ENCODE data around the gene SIVA1. TPM values are rescaled to one million over a fixed set of nuclear protein-coding genes. Genes with fewer than 3 reads are reported as not detected.
"Not testable (repeated sequence)": the region's sequence is repeated elsewhere in the genome, so short reads cannot be mapped to it uniquely, and the experiment has no call there.

SIVA1 gene
- total RNA-seq, 4 donors from 2014 or later = 141 to 262 (median 167) TPM

- DNase-seq (ENCODE audit: low spot score) = no peak
- no peak for TF ChIP-seq CTCF (IDR thresholded peaks at IDR 0.05)
- no peak for ATAC-seq (ENCODE audit: low FRiP score)
Observed at GRCh38 chr14:104746934-104747481, 5.9 kb upstream of the SIVA1 start.

GRCh38 chr14:104747876-104748275, 5.1 kb upstream of the SIVA1 start:
- no peak for TF ChIP-seq CTCF (IDR thresholded peaks at IDR 0.05)
- no peak for ATAC-seq (ENCODE audit: low FRiP score)
- no peak for DNase-seq (ENCODE audit: low spot score)

GRCh38 chr14:104749111-104749649, 3.8 kb upstream of the SIVA1 start:
- DNase-seq (ENCODE audit: low spot score) = no peak
- no peak for TF ChIP-seq CTCF (IDR thresholded peaks at IDR 0.05)
- ATAC-seq (ENCODE audit: low FRiP score) = no peak

- DNase-seq (ENCODE audit: low spot score) (no peak), ATAC-seq (ENCODE audit: low FRiP score) (no peak)
- no peak for TF ChIP-seq CTCF (IDR thresholded peaks at IDR 0.05)
Observed at GRCh38 chr14:104750056-104750752, 2.7 kb upstream of the SIVA1 start.

- ATAC-seq (ENCODE audit: low FRiP score); DNase-seq (ENCODE audit: low spot score): not testable (repeated sequence)
Observed at GRCh38 chr14:104750753-104751057, 2.2 kb upstream of the SIVA1 start.

- TF ChIP-seq CTCF (IDR thresholded peaks at IDR 0.05) = no peak
- no peak for ATAC-seq (ENCODE audit: low FRiP score)
- DNase-seq (ENCODE audit: low spot score) = no peak
Observed at GRCh38 chr14:104751539-104752422, 1.2 kb upstream of the SIVA1 start.

GRCh38 chr14:104752423-104752734, 568 bp upstream of the SIVA1 start:
- no peak for DNase-seq (ENCODE audit: low spot score)
- no peak for ATAC-seq (ENCODE audit: low FRiP score)
- no peak for TF ChIP-seq CTCF (IDR thresholded peaks at IDR 0.05)
